Measurements from ENCODE around the gene DYNC1H1.

The DYNC1H1 gene

DNA sequence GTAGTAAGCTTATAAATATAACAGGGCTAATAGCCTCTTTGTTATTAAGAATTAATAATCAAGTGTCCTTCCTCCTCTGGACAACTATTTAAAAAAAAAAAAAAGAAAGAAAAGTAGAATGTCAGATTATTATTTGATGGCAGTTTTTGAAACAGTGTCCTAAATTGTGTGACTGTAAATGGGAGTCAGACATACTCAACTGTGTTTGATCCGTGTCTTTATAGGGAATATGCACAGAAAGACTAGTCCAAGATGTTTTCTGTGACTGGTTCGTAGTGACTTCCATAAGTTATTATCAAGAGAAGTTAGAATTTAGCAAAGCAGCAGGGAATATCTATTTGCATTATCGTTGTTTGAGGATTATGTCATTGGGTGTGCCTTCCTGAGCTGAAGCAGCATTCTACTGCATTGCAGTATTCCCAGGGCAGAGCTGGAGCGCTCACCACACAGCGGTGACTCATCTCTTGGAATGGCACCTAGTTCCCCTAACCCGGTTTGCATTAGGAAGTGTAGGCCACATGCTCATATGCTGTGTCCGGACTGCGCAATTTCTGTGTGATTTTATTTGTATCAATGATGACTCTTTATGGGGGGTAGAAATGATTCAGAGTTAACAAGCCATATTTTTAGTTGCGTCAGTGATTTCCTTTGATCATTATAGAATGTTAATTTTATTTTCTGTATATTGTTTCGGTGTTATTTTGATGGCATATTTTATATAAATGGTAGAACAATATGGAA lies 7.9 kb downstream of the DYNC1H1 start:
- TF ChIP-seq, protein P1, sequence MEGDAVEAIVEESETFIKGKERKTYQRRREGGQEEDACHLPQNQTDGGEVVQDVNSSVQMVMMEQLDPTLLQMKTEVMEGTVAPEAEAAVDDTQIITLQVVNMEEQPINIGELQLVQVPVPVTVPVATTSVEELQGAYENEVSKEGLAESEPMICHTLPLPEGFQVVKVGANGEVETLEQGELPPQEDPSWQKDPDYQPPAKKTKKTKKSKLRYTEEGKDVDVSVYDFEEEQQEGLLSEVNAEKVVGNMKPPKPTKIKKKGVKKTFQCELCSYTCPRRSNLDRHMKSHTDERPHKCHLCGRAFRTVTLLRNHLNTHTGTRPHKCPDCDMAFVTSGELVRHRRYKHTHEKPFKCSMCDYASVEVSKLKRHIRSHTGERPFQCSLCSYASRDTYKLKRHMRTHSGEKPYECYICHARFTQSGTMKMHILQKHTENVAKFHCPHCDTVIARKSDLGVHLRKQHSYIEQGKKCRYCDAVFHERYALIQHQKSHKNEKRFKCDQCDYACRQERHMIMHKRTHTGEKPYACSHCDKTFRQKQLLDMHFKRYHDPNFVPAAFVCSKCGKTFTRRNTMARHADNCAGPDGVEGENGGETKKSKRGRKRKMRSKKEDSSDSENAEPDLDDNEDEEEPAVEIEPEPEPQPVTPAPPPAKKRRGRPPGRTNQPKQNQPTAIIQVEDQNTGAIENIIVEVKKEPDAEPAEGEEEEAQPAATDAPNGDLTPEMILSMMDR (IDR thresholded peaks at IDR 0.05), result no peak
- TF ChIP-seq ZFX (IDR thresholded peaks at IDR 0.05; ENCODE audit: borderline replicate concordance), result no peak
- peak overlapping the region; percentile 60 for H3K27ac ChIP-seq

DNA sequence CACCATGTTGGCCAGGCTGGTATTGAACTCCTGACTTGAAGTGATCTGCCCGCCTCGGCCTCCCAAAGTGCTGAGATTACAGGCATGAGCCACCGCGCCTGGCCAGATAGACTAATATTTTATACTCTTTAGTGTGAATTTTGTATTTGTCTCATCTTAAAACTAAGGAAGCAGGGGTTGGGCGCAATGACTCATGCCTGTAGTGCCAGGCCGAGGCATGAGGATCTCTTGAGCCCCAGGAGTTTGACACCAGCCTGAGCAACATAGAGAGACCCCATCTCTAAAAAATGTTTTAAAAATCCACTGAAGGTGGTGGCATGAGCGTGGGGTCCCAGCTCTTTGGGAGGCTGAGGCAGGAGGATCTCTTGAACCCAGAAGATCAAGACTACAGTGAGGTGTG lies 9.0 kb downstream of the DYNC1H1 start:
- no peak for TF ChIP-seq ZFX (IDR thresholded peaks at IDR 0.05; ENCODE audit: borderline replicate concordance)
- TF ChIP-seq, protein P1 (IDR thresholded peaks at IDR 0.05), result no peak
- peak overlapping the region; percentile 60; the same call in 1 of the 2 replicates for H3K27ac ChIP-seq

DNA sequence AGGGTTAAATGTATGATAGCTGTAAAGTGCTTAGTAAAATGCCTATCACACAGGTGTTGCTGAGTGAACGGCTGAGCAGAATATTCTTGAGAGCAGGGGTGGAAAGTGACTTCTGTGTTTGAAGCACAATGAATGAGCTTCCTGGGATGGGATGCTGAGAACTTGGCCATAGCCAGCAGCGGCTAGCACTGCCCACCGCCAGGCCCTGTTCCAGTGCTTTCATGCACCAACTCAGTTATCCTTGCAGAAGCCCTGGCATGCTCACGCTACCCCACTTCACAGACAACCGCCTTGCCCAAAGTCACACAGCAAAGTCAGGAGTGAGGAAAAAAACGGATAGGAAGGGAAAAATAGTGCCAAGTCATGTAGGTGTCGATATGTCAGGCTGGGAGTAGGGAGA lies 10.9 kb downstream of the DYNC1H1 start:
- no peak overlapping the region for H3K27ac ChIP-seq

DNA sequence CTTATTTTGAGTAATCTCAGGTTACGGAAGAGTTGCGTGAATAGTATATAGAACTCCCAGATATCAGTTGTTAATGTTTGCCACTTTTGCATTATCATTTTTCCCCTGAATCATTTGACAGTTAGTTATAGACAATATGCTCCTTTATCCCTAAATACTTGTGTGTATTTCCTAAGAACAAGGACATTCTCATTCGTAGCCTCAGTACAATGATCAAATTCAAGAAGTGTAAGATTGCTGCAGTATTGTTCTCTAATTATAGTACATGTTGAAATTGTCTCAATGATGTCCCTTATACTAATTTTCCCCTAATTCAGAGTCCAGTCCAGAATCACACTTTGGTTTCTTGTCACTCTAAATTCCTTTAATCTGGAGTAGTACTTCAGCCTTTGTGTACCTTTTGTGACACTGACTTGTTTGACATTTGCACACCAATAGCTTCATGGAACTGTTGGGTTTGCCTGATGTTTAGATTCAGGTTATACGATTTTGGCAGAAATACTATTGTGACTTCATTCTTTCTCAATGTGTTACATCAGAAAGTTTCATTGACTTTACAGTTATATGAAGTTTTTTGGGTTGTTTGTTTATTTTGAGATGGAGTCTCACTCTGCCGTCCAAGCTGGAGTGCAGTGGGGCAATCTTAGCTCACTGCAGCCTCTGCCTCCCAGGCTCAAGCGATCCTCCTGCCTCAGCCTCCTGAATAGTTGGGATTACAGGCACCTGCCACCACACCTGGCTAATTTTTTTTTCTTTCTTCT lies 13.1 kb downstream of the DYNC1H1 start:
- TF ChIP-seq, protein P1 (IDR thresholded peaks at IDR 0.05), result no peak
- TF ChIP-seq ZFX (IDR thresholded peaks at IDR 0.05; ENCODE audit: borderline replicate concordance), result no peak
- no peak overlapping the region for H3K27ac ChIP-seq

More for the DNA sequence above, 10.9 kb downstream of the DYNC1H1 start:
- TF ChIP-seq, protein P1 (IDR thresholded peaks at IDR 0.05), result no peak
- TF ChIP-seq ZFX (IDR thresholded peaks at IDR 0.05; ENCODE audit: borderline replicate concordance), result no peak

DNA sequence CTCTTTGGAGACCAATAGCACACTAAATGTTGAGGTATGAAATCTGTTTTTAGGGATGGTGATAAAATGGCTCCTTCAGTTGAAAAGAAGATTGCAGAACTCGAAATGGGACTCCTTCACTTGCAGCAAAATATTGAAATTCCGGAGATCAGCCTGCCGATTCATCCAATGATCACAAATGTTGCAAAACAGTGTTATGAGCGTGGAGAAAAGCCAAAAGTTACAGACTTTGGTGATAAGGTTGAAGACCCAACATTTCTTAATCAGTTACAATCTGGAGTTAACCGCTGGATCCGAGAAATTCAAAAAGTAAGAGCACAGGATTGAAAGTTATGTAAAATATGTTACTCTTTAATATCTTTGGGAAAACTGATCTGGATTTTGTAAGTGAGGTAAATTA lies 15.3 kb downstream of the DYNC1H1 start:
- TF ChIP-seq ZFX (IDR thresholded peaks at IDR 0.05; ENCODE audit: borderline replicate concordance), result no peak
- TF ChIP-seq, protein P1 (IDR thresholded peaks at IDR 0.05), result no peak

DNA sequence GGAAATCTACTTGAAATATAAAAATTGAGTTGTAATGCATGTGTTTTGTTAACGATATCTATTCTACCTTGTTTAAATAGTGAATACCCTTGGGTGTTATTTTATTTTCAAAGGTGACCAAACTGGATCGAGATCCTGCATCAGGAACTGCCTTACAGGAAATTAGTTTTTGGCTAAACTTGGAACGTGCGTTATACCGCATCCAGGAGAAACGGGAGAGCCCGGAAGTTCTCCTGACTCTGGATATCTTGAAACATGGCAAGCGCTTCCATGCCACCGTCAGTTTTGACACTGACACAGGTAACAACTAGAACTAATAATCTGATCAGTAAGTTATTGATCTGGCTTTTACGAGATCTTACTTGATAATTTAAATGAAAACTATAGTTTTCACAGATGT lies 15.9 kb downstream of the DYNC1H1 start:
- TF ChIP-seq, protein P1 (IDR thresholded peaks at IDR 0.05), result no peak
- no peak for TF ChIP-seq ZFX (IDR thresholded peaks at IDR 0.05; ENCODE audit: borderline replicate concordance)
- no peak overlapping the region for H3K27ac ChIP-seq

More for the DNA sequence above, 15.3 kb downstream of the DYNC1H1 start:
- no peak overlapping the region; the same call in 1 of the 2 replicates for H3K27ac ChIP-seq

DNA sequence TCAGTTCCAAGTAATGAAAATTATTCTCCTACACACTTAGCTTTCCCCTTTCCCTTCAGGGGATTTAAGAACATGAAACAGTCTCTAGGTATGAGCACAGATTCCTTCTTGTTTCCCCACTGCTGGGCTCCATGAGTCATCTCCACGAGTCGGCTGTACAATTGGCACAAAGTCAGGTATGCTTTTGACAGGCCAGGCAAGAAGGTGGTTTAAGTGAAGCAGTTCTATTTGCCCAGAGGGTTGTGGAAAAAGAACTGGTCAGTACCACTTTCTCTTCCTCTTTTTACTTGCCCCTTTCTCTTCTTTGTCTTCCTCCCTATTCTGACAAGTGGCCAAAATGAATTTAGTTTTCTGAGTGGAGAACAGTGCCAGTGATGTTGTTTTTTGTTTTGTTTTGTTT lies 16.3 kb downstream of the DYNC1H1 start:
- TF ChIP-seq, protein P1 (IDR thresholded peaks at IDR 0.05), result no peak
- no peak for TF ChIP-seq ZFX (IDR thresholded peaks at IDR 0.05; ENCODE audit: borderline replicate concordance)
- H3K27ac ChIP-seq, result no peak overlapping the region

Measured in 22Rv1 (cell line).